ENCODE measurements around the gene YPEL1. TPM values are rescaled to one million over a fixed set of nuclear protein-coding genes. Genes with fewer than 3 reads are reported as not detected.

The YPEL1 gene
- total and polyA plus RNA-seq, 4 donors, result 0.83 to 4.8 (median 2.2) TPM

DNA sequence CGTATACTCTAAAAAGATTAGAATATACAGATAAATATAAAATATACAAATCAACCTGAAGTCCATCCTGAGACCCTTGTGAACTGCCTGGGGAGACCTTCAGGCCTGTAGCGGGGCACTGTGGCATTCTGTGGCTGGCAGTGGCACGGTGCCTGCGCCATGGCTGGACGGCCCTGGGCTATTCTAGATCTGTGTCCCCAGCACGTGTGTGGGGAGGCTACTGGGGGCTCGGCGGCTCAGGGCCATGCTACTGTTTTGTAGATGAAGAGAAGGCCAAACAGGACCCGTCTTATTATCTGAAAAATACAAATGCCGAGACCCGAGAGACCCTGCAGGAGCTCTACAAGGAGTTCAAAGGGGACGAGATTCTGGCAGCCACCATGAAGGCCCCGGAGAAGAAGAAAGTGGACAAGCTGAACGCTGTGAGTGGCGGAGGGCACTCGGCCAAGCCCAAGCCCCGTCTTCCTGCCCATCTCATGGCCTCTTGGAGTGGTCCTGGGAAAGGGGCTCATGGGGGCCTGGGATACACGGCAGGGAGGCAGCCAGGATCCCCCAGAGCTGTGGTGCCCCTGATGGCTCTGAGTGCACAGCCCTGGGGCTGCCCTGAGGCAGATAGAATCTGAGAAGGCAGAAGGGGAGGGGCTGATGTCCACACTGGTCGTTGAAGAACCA, 51.0 kb downstream of the YPEL1 start:
- Histone ChIP-seq H3K9me3 (ENCODE audit: control insufficient read depth in 4 of 4, low read length in 3 of 4) (no peaks in the 10 kb centered on the region), H3K27me3 (ENCODE audit: control insufficient read depth in 4 of 4, insufficient read depth in 4 of 4, low read length in 3 of 4) (no peaks in the 10 kb centered on the region), H3K4me3 (ENCODE audit: low read depth in 1 of 3, low read length in 3 of 3) (no peak overlapping the region), H3K27ac (ENCODE audit: low read depth in 1 of 2, low read length in 2 of 2) (no peak overlapping the region), H3K4me1 (ENCODE audit: control insufficient read depth in 4 of 4, insufficient read depth in 4 of 4, low read length in 3 of 4) (no peaks in the 10 kb centered on the region), H3K36me3 (ENCODE audit: control insufficient read depth in 4 of 4, insufficient read depth in 3 of 4, low read depth in 1 of 4, low read length in 3 of 4) (peaks cover 10 to 63% (median 27%) of the 10 kb centered on the region in 4 donors), H3K9ac (ENCODE audit: low read depth in 1 of 2, low read length in 2 of 2) (no peak overlapping the region)
- 96% methylated on average over 19 of the region's 19 CpGs for WGBS
- DNase-seq (ENCODE audit: low spot score), result no peak
- TF ChIP-seq JUND (IDR thresholded peaks at IDR 0.05) (no peak), EGR1 (IDR thresholded peaks at IDR 0.05; ENCODE audit: low read depth in 2 of 2) (no peak), RAD21 (IDR thresholded peaks at IDR 0.05) (no peak), SP1 (IDR thresholded peaks at IDR 0.05) (no peak), HNF4A (conservative IDR thresholded peaks at IDR 0.05) (no peak), FOXA1 (IDR thresholded peaks at IDR 0.05) (no peak), NR2F2 (IDR thresholded peaks at IDR 0.05) (no peak), HNF4G (IDR thresholded peaks at IDR 0.05) (no peak), TAF1 (conservative IDR thresholded peaks at IDR 0.05) (no peak), RXRA (IDR thresholded peaks at IDR 0.05) (no peak), YY1 (IDR thresholded peaks at IDR 0.05) (no peak)
- TF ChIP-seq, protein P1, sequence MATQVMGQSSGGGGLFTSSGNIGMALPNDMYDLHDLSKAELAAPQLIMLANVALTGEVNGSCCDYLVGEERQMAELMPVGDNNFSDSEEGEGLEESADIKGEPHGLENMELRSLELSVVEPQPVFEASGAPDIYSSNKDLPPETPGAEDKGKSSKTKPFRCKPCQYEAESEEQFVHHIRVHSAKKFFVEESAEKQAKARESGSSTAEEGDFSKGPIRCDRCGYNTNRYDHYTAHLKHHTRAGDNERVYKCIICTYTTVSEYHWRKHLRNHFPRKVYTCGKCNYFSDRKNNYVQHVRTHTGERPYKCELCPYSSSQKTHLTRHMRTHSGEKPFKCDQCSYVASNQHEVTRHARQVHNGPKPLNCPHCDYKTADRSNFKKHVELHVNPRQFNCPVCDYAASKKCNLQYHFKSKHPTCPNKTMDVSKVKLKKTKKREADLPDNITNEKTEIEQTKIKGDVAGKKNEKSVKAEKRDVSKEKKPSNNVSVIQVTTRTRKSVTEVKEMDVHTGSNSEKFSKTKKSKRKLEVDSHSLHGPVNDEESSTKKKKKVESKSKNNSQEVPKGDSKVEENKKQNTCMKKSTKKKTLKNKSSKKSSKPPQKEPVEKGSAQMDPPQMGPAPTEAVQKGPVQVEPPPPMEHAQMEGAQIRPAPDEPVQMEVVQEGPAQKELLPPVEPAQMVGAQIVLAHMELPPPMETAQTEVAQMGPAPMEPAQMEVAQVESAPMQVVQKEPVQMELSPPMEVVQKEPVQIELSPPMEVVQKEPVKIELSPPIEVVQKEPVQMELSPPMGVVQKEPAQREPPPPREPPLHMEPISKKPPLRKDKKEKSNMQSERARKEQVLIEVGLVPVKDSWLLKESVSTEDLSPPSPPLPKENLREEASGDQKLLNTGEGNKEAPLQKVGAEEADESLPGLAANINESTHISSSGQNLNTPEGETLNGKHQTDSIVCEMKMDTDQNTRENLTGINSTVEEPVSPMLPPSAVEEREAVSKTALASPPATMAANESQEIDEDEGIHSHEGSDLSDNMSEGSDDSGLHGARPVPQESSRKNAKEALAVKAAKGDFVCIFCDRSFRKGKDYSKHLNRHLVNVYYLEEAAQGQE (IDR thresholded peaks at IDR 0.05), result no peak
- TF ChIP-seq, protein P2, sequence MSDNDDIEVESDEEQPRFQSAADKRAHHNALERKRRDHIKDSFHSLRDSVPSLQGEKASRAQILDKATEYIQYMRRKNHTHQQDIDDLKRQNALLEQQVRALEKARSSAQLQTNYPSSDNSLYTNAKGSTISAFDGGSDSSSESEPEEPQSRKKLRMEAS (IDR thresholded peaks at IDR 0.05), result no peak
- TF ChIP-seq, protein P3, sequence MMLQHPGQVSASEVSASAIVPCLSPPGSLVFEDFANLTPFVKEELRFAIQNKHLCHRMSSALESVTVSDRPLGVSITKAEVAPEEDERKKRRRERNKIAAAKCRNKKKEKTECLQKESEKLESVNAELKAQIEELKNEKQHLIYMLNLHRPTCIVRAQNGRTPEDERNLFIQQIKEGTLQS (IDR thresholded peaks at IDR 0.05), result no peak
- TF ChIP-seq, protein P4, sequence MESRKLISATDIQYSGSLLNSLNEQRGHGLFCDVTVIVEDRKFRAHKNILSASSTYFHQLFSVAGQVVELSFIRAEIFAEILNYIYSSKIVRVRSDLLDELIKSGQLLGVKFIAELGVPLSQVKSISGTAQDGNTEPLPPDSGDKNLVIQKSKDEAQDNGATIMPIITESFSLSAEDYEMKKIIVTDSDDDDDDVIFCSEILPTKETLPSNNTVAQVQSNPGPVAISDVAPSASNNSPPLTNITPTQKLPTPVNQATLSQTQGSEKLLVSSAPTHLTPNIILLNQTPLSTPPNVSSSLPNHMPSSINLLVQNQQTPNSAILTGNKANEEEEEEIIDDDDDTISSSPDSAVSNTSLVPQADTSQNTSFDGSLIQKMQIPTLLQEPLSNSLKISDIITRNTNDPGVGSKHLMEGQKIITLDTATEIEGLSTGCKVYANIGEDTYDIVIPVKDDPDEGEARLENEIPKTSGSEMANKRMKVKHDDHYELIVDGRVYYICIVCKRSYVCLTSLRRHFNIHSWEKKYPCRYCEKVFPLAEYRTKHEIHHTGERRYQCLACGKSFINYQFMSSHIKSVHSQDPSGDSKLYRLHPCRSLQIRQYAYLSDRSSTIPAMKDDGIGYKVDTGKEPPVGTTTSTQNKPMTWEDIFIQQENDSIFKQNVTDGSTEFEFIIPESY (IDR thresholded peaks at IDR 0.05), result no peak
- TF ChIP-seq, protein P5, sequence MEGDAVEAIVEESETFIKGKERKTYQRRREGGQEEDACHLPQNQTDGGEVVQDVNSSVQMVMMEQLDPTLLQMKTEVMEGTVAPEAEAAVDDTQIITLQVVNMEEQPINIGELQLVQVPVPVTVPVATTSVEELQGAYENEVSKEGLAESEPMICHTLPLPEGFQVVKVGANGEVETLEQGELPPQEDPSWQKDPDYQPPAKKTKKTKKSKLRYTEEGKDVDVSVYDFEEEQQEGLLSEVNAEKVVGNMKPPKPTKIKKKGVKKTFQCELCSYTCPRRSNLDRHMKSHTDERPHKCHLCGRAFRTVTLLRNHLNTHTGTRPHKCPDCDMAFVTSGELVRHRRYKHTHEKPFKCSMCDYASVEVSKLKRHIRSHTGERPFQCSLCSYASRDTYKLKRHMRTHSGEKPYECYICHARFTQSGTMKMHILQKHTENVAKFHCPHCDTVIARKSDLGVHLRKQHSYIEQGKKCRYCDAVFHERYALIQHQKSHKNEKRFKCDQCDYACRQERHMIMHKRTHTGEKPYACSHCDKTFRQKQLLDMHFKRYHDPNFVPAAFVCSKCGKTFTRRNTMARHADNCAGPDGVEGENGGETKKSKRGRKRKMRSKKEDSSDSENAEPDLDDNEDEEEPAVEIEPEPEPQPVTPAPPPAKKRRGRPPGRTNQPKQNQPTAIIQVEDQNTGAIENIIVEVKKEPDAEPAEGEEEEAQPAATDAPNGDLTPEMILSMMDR (IDR thresholded peaks at IDR 0.05; ENCODE audit: low read depth, low read length, missing input control), result no peak

Measured in liver (tissue), 9 donors.